Measurements from ENCODE around the gene FAM177A1.
"Not testable (repeated sequence)": the region's sequence is repeated elsewhere in the genome, so short reads cannot be mapped to it uniquely, and the experiment has no call there.

Gene FAM177A1

DNA sequence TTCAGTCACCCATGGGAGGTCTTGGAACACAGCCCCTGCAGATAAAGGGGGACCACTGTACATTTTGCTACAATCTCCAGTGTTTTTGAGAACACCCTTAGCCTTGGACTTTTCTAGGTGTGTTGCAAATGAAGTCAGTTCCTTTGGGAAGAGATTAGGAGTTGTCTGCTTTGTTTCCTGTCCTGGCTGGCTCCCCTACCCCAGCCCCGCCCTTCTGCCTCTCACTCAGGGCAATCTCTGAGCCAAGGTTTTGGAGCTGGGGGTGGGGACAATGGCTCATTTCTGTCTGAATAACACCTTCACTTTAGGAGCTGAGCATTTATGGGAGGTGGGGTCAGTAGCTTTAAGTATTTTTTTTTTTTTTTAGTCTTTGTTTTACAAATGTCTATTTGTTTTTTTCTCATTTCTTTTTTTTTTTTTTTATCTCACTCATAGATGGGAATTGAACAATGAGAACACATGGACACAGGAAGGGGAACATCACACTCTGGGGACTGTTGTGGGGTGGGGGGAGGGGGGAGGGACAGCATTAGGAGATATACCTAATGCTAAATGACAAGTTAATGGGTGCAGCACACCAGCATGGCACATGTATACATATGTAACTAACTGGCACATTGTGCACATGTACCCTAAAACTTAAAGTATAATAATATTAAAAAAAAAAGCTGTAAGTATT is 15.2 kb downstream of the FAM177A1 start:
- DNase-seq (ENCODE audit: low spot score), result not testable (repeated sequence)

DNA sequence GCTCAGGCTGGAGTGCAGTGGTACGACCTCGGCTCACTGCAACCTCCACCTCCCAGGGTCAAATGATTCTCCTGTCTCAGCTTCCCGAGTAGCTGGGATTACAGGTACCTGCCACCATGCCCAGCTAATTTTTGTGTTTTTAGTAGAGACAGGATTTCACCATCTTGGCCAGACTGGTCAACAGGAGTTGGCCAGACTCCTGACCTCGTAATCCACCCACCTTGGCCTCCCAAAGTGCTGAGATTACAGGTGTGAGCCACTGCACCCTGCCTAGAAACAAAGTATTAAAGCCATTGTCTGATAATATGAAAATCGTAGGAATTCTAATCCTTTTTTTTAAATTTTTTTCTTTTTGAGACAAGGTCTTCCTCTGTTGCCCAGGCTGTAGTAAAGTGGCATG is 19.7 kb downstream of the FAM177A1 start:
- not testable (repeated sequence) for DNase-seq (ENCODE audit: low spot score)

DNA sequence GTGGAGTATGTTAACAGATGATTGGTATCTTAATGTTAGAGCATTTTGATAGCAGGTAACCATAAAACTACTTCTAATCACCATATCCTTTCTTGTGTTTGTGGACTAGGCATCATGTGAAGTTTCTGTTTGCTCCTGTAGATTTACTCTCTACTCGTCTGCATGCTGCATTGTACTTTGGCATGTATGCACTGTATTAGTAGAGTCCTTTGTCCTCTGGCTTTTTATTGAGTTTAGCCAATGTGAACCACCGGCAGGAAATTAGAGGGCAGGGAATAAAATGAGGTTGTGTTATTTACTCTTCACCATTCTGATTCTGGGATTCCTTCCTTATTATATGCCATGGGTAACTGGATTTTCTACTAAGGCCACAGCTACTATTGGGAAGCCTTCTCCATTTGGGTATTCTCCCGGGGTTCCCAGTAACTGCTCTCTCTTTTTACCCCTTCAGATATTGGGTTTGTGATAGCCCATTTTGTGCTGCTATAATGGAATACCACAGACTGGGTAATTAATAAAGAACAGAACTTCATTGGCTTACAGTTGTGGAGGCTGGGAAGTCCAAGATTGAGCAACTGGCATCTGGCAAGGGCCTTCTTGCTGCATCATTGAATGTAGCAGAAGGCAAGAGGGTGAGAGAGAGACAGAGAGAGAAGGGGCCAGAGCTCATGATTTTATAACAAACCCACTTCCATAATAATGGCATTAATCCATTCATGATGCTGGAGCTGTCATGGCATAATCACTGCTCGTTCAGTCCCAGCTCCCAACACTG is 22.4 kb downstream of the FAM177A1 start:
- DNase-seq (ENCODE audit: low spot score), result no peak

DNA sequence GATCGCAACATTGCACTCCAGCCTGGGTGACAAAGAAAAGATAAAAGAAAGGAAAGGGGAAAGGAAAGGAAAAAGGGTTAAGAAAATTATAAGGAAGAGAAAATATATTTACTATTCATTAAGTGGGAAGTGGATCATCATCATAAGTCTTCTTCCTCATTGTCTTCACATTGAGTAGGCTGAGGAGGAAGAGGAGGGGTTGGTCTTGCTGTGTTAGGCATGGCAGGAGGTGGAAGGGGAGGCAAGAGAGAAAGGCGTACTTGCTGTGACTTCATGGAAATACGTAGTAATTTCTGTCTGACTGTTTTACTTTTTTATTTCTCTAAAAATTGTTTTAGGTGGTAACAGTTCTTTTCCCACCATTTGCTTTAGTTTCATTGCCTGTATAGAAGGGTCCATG is 26.2 kb downstream of the FAM177A1 start:
- DNase-seq (ENCODE audit: low spot score), result no peak

DNA sequence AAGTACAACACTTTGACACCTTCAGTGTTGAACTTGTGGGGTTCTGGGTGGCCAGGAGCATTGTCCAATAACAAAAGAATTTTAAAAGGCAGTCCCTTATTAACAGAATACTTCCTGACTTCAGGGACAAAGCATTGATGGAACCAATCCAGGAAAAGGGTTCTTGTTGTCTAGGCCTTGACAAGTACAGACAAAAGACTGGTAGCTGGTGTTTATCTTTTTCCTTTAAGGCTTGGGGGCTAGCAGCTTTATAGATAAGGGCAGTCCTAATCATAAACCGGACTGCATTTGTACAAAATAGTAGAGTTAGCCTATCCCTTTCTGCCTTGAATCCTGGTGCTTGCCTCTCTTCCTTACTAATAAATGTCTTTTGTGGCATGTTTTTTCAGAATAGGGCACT is 27.4 kb downstream of the FAM177A1 start:
- no peak for DNase-seq (ENCODE audit: low spot score)

DNA sequence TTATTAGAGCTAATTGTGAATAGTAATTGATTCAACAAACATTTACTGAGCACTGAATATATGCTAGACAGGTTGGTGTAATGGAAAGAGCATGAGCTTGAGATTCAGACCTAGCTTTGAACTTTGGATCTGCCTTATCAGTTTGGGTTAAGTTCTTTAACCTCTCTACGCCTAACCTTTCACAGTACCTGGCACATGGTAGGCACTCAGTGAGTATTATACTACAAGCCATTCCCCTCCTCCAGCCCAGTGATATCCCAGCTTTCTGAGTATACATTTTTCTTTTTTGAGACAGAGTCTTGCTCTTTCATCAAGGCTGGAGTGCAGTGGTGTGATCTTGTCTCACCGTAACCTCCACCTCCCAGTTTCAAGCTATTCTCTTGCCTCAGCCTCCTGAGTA is 32.0 kb downstream of the FAM177A1 start:
- DNase-seq (ENCODE audit: low spot score), result no peak

DNA sequence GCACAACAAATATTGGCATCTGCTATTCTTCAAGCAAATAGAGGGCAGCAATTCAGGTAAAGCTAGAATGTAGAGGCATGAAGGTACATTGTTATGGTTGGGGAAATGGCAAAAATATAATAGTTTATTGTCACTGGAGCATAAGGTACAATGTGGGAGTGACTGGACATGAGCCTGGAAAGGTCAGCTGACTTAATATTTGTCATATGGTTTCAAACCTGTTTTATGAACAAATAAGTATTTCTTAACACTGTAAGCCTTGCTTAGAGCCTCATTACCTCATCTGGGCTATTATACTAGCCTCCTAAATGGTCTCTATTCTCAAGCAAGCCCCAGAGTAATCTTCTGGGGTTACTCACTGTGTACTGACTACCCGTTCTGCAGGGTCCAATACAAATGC is 33.7 kb downstream of the FAM177A1 start:
- DNase-seq (ENCODE audit: low spot score), result no peak

DNA sequence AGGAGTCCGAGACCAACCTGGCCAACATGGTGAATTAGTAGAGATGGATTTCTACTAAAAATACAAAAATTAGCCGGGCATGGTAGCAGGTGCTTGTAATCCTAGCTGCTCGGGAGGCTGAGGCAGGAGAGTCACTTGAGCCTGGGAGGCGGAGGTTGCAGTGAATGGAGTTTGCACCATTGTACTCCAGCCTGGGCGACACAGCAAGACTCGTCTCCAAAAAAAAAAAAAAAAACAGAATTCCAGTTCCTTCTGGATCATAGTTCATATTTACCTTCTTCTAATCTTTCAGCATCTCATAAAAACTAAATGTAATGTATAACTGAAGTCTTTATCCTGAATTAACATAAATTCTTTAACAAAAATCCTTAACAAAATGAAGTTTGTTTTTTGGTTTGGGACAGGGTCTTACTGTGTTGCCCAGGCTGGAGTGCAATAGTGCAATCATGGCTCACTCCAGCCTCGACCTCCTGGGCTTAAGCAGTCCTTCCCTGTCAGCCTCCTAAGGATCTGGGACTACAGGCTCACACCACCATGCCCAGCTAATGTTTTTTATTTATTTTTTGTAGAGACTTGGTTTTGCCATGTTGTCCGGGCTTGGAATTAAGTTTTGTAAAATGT is 37.6 kb downstream of the FAM177A1 start:
- no peak for DNase-seq (ENCODE audit: low spot score)

DNA sequence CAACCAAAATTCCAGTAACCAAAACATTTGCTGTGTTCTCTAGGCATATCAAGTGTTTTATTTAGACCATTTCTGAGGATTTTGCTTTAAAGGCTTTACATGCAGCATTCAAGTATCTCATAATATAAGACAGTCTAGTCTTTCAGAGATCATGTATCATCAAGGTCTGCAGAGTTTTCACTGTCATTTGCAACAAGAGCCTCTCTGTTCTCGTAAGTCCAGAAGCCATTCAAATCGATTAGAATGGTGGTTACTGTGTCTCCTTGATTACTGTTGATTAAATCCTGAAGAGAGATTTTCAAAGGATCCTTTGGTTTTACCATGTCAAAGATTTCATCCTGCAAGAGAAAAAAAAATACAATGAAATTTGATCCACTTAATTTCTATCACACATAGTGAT is 39.4 kb downstream of the FAM177A1 start:
- peak; percentile 65 for DNase-seq (ENCODE audit: low spot score)

DNA sequence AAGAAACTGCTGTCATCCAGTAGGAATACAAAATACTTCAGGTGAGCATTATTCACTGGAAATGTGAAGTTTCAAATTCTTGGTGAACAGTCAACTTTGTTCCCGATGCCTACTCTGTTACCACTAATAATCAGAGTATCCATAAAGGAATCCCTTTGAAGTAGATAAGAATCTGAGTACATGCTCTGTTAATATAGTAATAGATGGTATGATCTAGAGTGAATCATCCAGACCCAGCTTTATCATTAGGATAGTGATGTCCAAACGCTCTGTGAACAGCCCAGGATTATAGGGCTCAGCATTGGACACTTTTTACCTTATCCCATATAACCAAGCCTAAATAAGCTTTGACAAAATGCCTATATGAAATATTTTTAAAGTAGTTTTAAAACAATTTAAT is 42.4 kb downstream of the FAM177A1 start:
- no peak for DNase-seq (ENCODE audit: low spot score)

DNA sequence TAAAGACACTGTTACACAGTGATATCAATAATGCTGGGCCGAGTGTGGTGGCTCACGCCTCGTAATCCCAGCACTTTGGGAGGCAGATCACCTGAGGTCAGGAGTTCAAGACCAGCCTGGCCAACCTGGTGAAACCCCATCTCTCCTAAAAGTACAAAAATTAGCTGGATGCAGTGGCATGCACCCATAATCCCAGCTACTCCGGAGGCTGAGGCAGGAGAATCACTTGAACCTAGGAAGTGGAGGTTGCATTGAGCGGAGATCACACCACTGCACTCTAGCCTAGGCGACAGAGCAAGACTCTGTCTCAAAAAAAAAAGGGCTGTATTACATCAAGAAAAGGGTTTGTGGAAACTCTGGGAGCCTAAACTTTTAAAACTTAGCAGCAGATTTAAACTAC is 48.6 kb downstream of the FAM177A1 start:
- DNase-seq (ENCODE audit: low spot score), result not testable (repeated sequence)

DNA sequence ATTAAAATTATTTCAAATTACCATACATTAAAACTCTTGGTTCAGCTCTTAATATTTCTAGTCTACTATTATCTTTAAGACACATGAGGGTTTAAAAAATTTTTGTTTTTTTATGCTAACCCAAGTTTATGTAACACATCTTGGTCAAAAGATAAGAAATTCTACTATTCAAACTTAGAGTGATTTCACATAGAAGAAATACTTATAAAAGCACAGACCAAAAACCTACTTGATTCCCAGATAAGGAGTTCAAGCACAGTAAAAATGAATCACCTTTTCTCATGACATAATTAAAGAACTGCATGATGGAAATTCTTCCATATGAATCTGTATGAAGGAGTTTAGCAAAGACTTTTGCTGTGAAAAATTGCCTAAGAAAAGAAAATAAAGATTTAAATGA is 61.8 kb downstream of the FAM177A1 start:
- DNase-seq (ENCODE audit: low spot score), result no peak

DNA sequence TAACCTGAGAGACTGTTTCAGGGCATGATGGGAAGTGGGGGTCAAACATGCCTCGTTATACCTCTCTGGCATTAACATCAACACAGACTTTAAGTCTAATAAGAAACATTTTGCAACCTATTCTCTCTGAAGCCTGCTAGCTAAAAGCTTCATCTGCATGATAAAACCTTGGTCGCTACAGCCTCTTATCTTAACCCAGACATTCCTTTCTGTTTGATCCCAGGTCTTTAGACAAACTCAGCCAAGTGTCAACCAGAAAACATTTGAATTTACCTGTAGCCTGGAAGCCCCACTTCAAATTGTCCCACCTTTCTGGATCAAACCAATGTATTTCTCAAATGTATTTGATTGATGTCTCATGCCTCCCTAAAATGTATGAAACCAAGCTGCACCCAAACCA is 66.6 kb downstream of the FAM177A1 start:
- DNase-seq (ENCODE audit: low spot score), result no peak

DNA sequence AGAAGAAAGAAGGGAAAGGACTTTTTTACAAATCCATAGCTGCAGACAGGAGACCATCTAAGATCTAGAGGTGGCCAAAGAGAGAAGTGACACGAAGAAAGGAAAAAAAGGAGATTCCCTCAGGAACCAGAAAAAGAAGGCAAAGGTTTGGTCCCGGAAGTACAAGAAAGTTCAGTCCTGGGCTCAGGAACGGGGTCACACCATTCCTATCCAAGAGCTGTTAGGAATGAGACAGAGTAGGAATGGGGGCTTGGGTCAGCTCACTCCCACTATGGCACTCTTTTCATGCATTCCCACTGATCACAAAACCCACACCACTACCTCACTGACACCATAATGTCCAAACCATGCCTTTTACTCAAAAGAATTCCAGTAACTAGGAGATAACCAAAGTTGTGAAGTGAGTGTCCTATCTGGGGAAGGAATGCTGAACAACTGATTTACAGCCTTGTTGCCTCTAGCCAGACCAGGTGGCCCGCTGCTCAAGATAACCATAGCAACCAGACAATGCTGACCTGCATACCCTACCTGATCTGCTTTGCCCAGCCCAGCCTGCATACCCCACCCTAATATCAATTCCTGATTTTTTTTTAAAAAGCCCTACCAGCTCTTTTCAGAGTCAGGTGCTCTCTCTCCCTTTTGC is 67.4 kb downstream of the FAM177A1 start:
- DNase-seq (ENCODE audit: low spot score), result no peak

DNA sequence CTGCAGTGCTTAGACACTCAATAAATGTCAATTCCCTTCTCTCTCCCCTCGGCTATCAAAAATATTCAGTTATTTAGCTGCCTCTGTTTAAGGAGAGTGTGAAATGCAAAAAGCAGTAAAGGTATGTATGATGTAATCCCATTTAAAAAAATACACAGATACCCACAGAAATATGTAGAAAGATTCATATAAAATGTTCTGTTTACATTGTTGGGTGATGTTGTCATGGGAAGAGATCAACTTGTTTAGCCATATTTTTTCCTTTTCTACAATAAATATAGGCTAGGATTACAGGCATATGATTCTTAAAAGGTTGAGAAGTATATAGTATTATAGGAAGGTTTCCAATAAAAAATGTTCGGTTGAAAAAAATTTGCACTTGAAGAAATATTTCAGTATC is 68.0 kb downstream of the FAM177A1 start:
- DNase-seq (ENCODE audit: low spot score), result no peak

DNA sequence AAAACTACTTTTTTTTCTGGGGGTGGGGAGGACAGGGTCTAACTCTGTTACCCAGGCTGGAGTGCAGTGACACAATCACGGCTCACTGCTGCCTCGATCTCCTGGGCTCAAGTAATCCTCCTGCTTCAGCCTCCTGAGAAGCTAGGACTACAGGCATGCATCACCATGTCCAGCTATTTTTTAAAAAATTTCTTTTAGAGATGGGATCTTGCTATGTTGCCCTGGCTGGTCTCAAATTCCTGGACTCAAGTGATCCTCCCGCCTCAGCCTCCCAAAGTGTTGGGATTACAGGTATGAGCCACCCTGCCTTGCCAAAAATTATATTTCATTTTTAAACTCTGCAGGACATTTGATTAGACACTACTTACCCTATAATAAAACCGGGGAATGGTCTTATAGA is 70.2 kb downstream of the FAM177A1 start:
- no peak for DNase-seq (ENCODE audit: low spot score)

DNA sequence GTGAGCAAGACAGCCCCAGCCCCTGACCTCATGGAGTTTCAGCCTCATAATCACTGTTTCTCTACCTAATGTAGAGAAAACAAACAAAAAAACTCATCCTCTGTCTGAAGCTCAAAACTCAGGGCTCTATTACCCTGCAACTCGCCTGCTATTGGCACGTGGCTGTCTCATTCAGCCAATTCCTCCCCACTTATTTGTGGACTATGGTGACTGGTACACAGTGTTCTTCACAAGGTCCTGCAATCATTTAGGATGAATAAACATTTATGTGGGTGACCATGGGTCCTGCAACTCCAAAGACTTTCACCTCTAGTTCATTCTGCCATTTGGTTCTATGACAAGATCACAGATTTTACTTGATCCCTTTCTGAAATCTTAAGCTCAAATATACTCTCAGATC is 71.0 kb downstream of the FAM177A1 start:
- DNase-seq (ENCODE audit: low spot score), result no peak

DNA sequence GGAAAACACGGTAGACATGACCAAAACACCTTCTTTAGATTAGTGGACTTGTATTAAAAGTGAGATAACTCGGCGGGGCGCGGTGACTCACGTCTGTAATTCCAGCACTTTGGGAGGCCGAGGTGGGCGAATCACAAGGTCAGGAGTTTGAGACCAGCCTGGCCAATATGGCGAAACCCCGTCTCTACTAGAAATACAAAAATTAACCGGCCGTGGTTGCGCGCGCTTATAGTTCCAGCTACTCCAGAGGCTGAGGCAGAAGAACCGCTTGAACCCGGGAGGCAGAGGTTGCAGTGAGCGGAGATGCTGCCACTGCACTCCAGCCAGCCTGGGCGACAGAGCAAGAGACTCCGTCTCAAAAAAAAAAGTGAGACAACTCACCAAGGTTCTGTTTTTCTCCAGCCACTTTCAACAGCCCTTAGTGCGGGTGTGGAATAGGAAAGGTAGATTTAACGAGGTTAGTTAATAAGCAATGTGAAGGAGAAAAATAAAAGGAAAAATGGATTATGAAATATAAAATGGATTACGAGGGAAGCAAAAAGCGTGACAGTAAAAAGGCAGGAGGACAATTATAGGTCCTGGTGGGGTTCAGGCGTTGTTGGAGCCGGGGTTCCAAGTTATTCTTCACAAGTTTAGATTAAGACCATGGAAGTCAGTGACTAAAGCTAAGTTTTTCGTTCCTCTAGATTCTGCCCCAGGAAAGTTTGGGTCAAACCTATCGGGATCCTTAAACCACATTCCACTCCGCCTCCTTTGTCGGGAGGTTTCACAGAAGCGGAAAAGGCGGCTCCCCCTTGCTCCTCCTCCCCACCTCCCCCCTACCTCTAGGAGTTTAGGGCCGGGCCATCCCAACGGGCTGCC is 75.2 kb downstream of the FAM177A1 start:
- no peak for DNase-seq (ENCODE audit: low spot score)

DNA sequence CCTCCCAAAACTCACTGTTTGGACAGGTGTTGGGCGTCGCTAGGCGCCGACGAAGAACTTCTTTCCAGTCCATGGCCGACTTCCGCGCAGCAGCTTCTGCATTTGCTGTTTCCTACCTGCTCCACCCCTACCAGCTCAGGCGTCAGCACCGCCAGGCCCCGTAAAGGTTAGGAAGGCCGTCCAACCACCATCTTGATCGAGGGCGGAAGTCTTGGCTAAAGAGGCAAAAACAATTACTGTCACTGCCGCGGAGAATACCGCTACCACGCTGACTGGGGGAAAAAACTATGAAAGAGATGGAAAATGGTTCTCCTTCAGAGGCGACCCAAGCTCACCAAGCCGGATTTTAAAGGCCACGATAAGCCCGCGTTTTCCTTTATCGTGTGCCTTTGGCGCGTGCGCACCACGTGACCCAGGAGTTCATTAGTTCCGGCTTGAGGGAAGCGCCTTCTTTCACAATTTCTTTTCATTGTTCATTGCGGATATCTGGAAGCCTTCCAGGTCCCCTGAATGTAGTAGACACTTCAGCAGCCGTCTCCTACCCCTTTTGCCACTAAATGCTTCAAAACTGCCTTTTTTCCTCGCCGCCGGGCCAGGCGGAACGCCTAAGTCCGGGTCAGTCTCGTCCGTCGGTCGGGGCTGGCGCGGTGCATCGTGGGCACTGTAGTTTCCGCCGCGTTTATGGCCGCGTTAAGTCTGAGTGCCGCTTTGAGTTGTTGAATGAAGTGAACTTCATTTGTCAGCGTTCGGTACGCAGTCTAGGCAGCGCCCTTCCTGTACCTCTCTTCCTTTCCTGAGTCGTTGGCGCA is 76.0 kb downstream of the FAM177A1 start, which contains the start of the genes PPP2R3C and PRORP:
PPP2R3C (minus strand) TSS at position 104 of the 809 bp plus-strand sequence; CDS start at position 73, 31 bp downstream.
PRORP (plus strand) TSS at position 666 of the 809 bp plus-strand sequence. CDS start 694 bp downstream, outside the sequence.
- peak; percentile 84 for DNase-seq (ENCODE audit: low spot score)

DNA sequence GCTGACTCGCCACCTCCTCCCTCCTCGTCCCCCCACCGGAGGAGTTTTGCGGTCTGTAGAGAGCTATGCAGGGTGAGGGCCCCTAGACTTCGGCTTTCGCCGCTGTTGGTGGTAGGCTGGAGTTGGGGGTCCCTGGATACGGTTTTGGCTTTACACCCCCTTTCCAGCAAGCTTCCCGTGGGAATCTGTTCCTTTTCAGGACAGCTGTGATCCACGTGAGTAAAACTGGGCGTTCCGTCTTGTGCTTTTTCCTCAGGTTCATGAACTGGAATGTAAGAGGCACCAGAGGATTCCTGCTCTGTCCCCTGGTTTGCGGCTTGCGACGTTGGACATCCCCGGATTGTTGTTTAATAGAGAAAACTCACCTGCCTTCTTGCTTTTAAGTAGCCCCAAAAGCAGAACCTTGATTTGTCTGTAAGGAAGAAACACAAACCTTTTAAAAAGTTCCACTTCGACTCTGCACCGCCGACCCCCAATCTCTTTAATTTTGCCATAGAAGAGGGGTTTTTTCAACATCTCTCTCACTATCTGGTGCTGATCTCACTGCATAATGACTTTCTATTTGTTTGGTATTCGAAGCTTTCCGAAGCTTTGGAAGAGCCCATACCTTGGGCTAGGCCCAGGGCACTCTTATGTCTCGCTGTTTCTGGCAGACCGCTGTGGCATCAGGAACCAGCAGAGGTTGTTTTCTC is 76.8 kb downstream of the FAM177A1 start:
- DNase-seq (ENCODE audit: low spot score), result peak; percentile 45

Measured in COLO829 (cell line).